Heart left ventricle (tissue), 16 donors: ENCODE measurements around the gene C12orf57. TPM values are rescaled to one million over a fixed set of nuclear protein-coding genes. Genes with fewer than 3 reads are reported as not detected.

Experiments
- ATAC-seq, 4 donors: fragments of 200-7000 bp; cut with Tn5 transposase; one replicate each; pipeline ENCODE4 v1.9.1; 2020 to 2022; ENCODE audit warnings: moderate library complexity in 4 of 4, mild to moderate bottlenecking in 3 of 4, moderate number of reproducible peaks in 1 of 4
- DNase-seq, 5 donors: peaks; one replicate each; pipeline ENCODE4 v3.0.0-alpha.2; 2020
- H3K27ac ChIP-seq, 12 donors: fragments of 200-600 bp; sonication (generic) in 4 of 12; one replicate each; pipeline versions ENCODE4 v1.5.0 to v1.8.0; 2016 to 2022; ENCODE audit warnings: mild to moderate bottlenecking in 2 of 12
- H3K27me3 ChIP-seq, 9 donors: fragments of 200-600 bp; sonication (generic) in 2 of 9; one replicate each; pipeline versions ENCODE4 v1.5.1 to v1.8.0; 2016 to 2022; ENCODE audit warnings: mild to moderate bottlenecking in 3 of 9
- H3K36me3 ChIP-seq, 9 donors: fragments of 200-600 bp; sonication (generic) in 2 of 9; one replicate each; pipeline versions ENCODE4 v1.5.0 to v1.8.0; 2018 to 2022; ENCODE audit warnings: mild to moderate bottlenecking in 2 of 9
- H3K4me1 ChIP-seq, 12 donors: fragments of 200-600 bp; sonication (generic) in 4 of 12; one replicate each; pipeline versions ENCODE4 v1.5.0 to v1.8.0; 2016 to 2022; ENCODE audit warnings: mild to moderate bottlenecking in 3 of 12
- H3K4me3 ChIP-seq, 12 donors: fragments of 200-600 bp; sonication (generic) in 4 of 12; one replicate each; pipeline versions ENCODE4 v1.5.0 to v1.8.0; 2017 to 2022; ENCODE audit warnings: mild to moderate bottlenecking in 9 of 12, moderate library complexity in 4 of 12
- H3K9me3 ChIP-seq, 12 donors: fragments of 200-600 bp; sonication (generic) in 4 of 12; one replicate each; pipeline versions ENCODE4 v1.5.0 to v1.8.0; 2016 to 2022; ENCODE audit warnings: mild to moderate bottlenecking in 1 of 12
- CTCF ChIP-seq, 12 donors: fragments of 200-600 bp; sonication (generic) in 4 of 12; IDR thresholded peaks; one replicate each; pipeline versions ENCODE4 v1.5.0 to v1.8.0; 2018 to 2022; ENCODE audit warnings: antibody characterized with exemption in 12 of 12, mild to moderate bottlenecking in 5 of 12
- POLR2A ChIP-seq, 2 donors: fragments of 450-650 bp; IDR thresholded peaks; one replicate each; pipeline ENCODE4 v1.6.1; 2017; ENCODE audit warnings: antibody characterized with exemption in 2 of 2, mild to moderate bottlenecking in 2 of 2, moderate library complexity in 2 of 2
- WGBS, 4 donors: extraction: QIAGEN DNeasy Blood & Tissue Kit in 2 of 4; methylation state at CpG; one replicate each; pipeline versions ENCODE4 v1.1.5 to v1.1.7; 2013 to 2018; 5-methylcytosine and 5-hydroxymethylcytosine counted together
- intact Hi-C, 10 donors: fragments of 100-400 bp; cut with DNase I; formaldehyde crosslinking; loops; one replicate each; pipeline versions ENCODE4 v1.11.1 to v1.14.2; 2022
- polyA plus RNA-seq, 2 donors: library from polyadenylated mRNA; stranded (reverse); fragments of 200-250 nt; gene quantifications; one replicate each; pipeline ENCODE4 v1.2.3, GENCODE V29; 2013
- total RNA-seq, 9 donors: library from RNA; depleted of rRNA in 2 of 9; stranded (reverse); fragments of >200 nt in 2 of 9; fragmentation: NEBNext Ultra II Directional in 3 of 9; extraction: Animal tissue kit (Norgen Biotek cat#: 25700) in 3 of 9; gene quantifications; one replicate each; pipeline versions ENCODE4 v1.1.0 to v1.2.4, GENCODE V29; 2016 to 2023
- donor health status: ischemic (EF 13 %, LVEDD 7.1; RV severe dilation, severe dysfunction).
- donor health status: healthy with polysubstance abuse.
- donor health status: DM: no; HTN: yes; CAD: no.
- donor health status: DM: no; HTN: no; CAD: no.
- donor health status: ischemic (EF 25% LVEDD 6.9; RV normal size, moderate dysfunction).
- donor health status: ischemic (EF 25% LVEDD 5.7; RV mildly dilated, moderate dysfunction).
- donor health status: healthy.
- donor health status: DM: yes; HTN: yes; CAD: no.
- donor health status: ischemic (EF 35%, LVEDD 5.7; RV mildly dilated, moderate dysfunction).
- donor health status: nonischemic (EF 11% LVEDD 7.7; RV severe dilation, severe dysfunction).
- donor health status: DM: yes; HTN: yes; CAD: no.
- donor health status: PGD.
- donor health status: ischemic (EF 29% LVEDD 5.4; RV normal size, mild dysfunction).
- donor health status: nonischemic (EF 23%, LVEDD 6.1; RV moderate dilation, normal function).

Gene C12orf57
- total and polyA plus RNA-seq, 11 donors, result 108 to 460 (median 187) TPM

- WGBS, 4 donors, result 65 to 78% (median 68%) methylated on average over 10 to 12 of the region's 12 CpGs
- no peaks in the 10 kb centered on the region for H3K9me3 ChIP-seq
- H3K36me3 ChIP-seq, result peaks cover 0 to 43% (median 28%) of the 10 kb centered on the region in 9 donors
- ATAC-seq (no peak), DNase-seq (peak in 1 of 5 donors; percentile 61)
- H3K27me3 ChIP-seq, result no peaks in the 10 kb centered on the region
- intact Hi-C loops, result loop anchor here in 5 of 10 donors (5.0 to 10.0 kb wide), 4 partner anchors 151 to 166 kb away; partner anchors contain the start of genes C1R (in 4 of the 5) and C1RL (in 2 of the 5)
- no peak overlapping the region for H3K4me3 ChIP-seq
- H3K27ac ChIP-seq, result peak overlapping the region in 6 of 12 donors; percentile 0 to 96 (median 32)
- TF ChIP-seq CTCF (IDR thresholded peaks at IDR 0.05), result no peak
- TF ChIP-seq POLR2A (IDR thresholded peaks at IDR 0.05), result no peak
- peaks cover 3 to 70% (median 48%) of the 10 kb centered on the region in 12 donors for H3K4me1 ChIP-seq
Observed at GRCh38 chr12:6941267-6941666, 2.6 kb upstream of the C12orf57 start.

GRCh38 chr12:6941782-6942181 is 2.0 kb upstream of the C12orf57 start:
- ATAC-seq, result no peak
- 77 to 82% (median 80%) methylated on average over 12 of the region's 12 CpGs for WGBS, 4 donors
- Histone ChIP-seq H3K4me1 (peaks cover 3 to 73% (median 52%) of the 10 kb centered on the region in 12 donors), H3K9me3 (no peaks in the 10 kb centered on the region), H3K27ac (peak overlapping the region in 6 of 12 donors; percentile 0 to 96 (median 32)), H3K4me3 (no peak overlapping the region), H3K36me3 (peaks cover 0 to 48% (median 33%) of the 10 kb centered on the region in 9 donors), H3K27me3 (no peaks in the 10 kb centered on the region)
- no peak for TF ChIP-seq CTCF (IDR thresholded peaks at IDR 0.05)
- TF ChIP-seq POLR2A (IDR thresholded peaks at IDR 0.05), result no peak
- intact Hi-C loops, result loop anchor here in 5 of 10 donors (5.0 to 10.0 kb wide), 4 partner anchors 151 to 166 kb away; partner anchors contain the start of genes C1R (in 4 of the 5) and C1RL (in 2 of the 5)
- DNase-seq, result peak in 1 of 5 donors; percentile 55

GRCh38 chr12:6942331-6942665 is 1.5 kb upstream of the C12orf57 start:
- H3K9me3 ChIP-seq, result no peaks in the 10 kb centered on the region
- H3K4me1 ChIP-seq, result peaks cover 3 to 70% (median 46%) of the 10 kb centered on the region in 12 donors
- H3K4me3 ChIP-seq, result no peak overlapping the region
- no peak for ATAC-seq
- peak in 1 of 5 donors; percentile 60 for DNase-seq
- H3K36me3 ChIP-seq, result peaks cover 0 to 49% (median 35%) of the 10 kb centered on the region in 9 donors
- WGBS, 4 donors, result 87 to 95% (median 93%) methylated on average over 8 to 11 of the region's 11 CpGs
- intact Hi-C loops, result loop anchor here in 5 of 10 donors (5.0 to 10.0 kb wide), 4 partner anchors 150 to 165 kb away; partner anchors contain the start of genes C1R (in 4 of the 5) and C1RL (in 2 of the 5)
- H3K27ac ChIP-seq, result peak overlapping the region in 9 of 12 donors; percentile 96 to 99 (median 98)
- TF ChIP-seq POLR2A (IDR thresholded peaks at IDR 0.05) (no peak), CTCF (IDR thresholded peaks at IDR 0.05) (no peak)
- H3K27me3 ChIP-seq, result no peaks in the 10 kb centered on the region

GRCh38 chr12:6943389-6943721 is 467 bp upstream of the C12orf57 start:
- peak; percentile 46 to 71 (median 56) for ATAC-seq
- 0 to 1% (median 1%) methylated on average over 13 of the region's 13 CpGs for WGBS, 4 donors
- peaks cover 0 to 49% (median 35%) of the 10 kb centered on the region in 9 donors for H3K36me3 ChIP-seq
- intact Hi-C loops, result loop anchor here in 5 of 10 donors (5.0 to 10.0 kb wide), 4 partner anchors 149 to 164 kb away; partner anchors contain the start of genes C1R (in 4 of the 5) and C1RL (in 2 of the 5)
- no peaks in the 10 kb centered on the region for H3K9me3 ChIP-seq
- H3K27me3 ChIP-seq, result no peaks in the 10 kb centered on the region
- H3K4me1 ChIP-seq, result peaks cover 1 to 64% (median 40%) of the 10 kb centered on the region in 12 donors
- H3K27ac ChIP-seq, result peak overlapping the region; percentile 91 to 100 (median 98)
- peak; percentile 77 to 89 (median 88) for DNase-seq
- TF ChIP-seq CTCF (IDR thresholded peaks at IDR 0.05) (no peak), POLR2A (IDR thresholded peaks at IDR 0.05) (peak in 1 of 2 donors; percentile 57)
- peak overlapping the region in 11 of 12 donors; percentile 52 to 86 (median 77) for H3K4me3 ChIP-seq
